Mesendoderm (in vitro differentiated cells): ENCODE data around the gene MZT2B.
"Not testable (repeated sequence)": the region's sequence is repeated elsewhere in the genome, so short reads cannot be mapped to it uniquely, and the experiment has no call there.

ENCODE experiments used
- DNase-seq: peaks from one replicate; pipeline ENCODE4 v3.0.0; 2013
- H2AK5ac ChIP-seq: 2 replicates; pipeline ENCODE4 v1.6.1; 2013; ENCODE audit warnings: low read length, inconsistent platforms
- H2BK120ac ChIP-seq: 2 replicates; pipeline ENCODE4 v1.6.1; 2013; ENCODE audit warnings: low read depth, mild to moderate bottlenecking, low read length, moderate library complexity, mixed read lengths
- H2BK15ac ChIP-seq: replicated peaks from 2 replicates; pipeline ENCODE4 v1.6.1; 2013; ENCODE audit warnings: low read depth, mild to moderate bottlenecking, moderate library complexity
- H2BK5ac ChIP-seq: 2 replicates; pipeline ENCODE4 v1.6.1; 2013; ENCODE audit warnings: low read length, inconsistent platforms
- H3K18ac ChIP-seq: 2 replicates; pipeline ENCODE4 v1.6.1; 2013; ENCODE audit warnings: mild to moderate bottlenecking, low read length, mixed read lengths
- H3K23ac ChIP-seq: one replicate; pipeline ENCODE4 v1.6.1; 2013; ENCODE audit warnings: low read length
- H3K27ac ChIP-seq: 2 replicates; pipeline ENCODE4 v1.5.1; 2013; ENCODE audit warnings: low read depth, mild to moderate bottlenecking, inconsistent platforms, low read length, moderate library complexity
- H3K27me3 ChIP-seq: 2 replicates; pipeline ENCODE4 v1.6.1; 2013; ENCODE audit warnings: low read length, control low read depth, mild to moderate bottlenecking, inconsistent platforms; ENCODE audit not compliant: insufficient read depth, poor library complexity
- H3K36me3 ChIP-seq: 2 replicates; pipeline ENCODE4 v1.6.1; 2013; ENCODE audit warnings: low read length, inconsistent platforms; ENCODE audit not compliant: control insufficient read depth, insufficient read depth
- H3K4ac ChIP-seq: one replicate; pipeline ENCODE4 v1.6.1; 2013; ENCODE audit warnings: low read depth, mild to moderate bottlenecking, low read length, moderate library complexity
- H3K4me1 ChIP-seq: 2 replicates; pipeline ENCODE4 v1.6.1; 2013; ENCODE audit warnings: low read depth, low read length, inconsistent platforms; ENCODE audit not compliant: control insufficient read depth
- H3K4me2 ChIP-seq: 2 replicates; pipeline ENCODE4 v1.6.1; 2013; ENCODE audit warnings: low read length
- H3K4me3 ChIP-seq: 2 replicates; pipeline ENCODE4 v1.5.1; 2013; ENCODE audit warnings: mild to moderate bottlenecking, low read length
- H3K56ac ChIP-seq: one replicate; pipeline ENCODE4 v1.6.1; 2013; ENCODE audit warnings: low read length
- H3K79me1 ChIP-seq: 2 replicates; pipeline ENCODE4 v1.6.1; 2013; ENCODE audit warnings: low read length, inconsistent platforms
- H3K79me2 ChIP-seq: 2 replicates; pipeline ENCODE4 v1.6.1; 2013; ENCODE audit warnings: mild to moderate bottlenecking, low read length; ENCODE audit not compliant: control insufficient read depth, insufficient read depth
- H3K9ac ChIP-seq: 2 replicates; pipeline ENCODE4 v1.6.1; 2013; ENCODE audit warnings: low read length, inconsistent platforms
- H4K5ac ChIP-seq: one replicate; pipeline ENCODE4 v1.6.1; 2013; ENCODE audit warnings: low read length
- H4K8ac ChIP-seq: one replicate; pipeline ENCODE4 v1.6.1; 2013; ENCODE audit warnings: low read depth, mild to moderate bottlenecking, control low read depth, low read length, moderate library complexity
- WGBS: extraction: QIAGEN DNeasy Blood & Tissue Kit; methylation state at CpG from one replicate; pipeline ENCODE4 v1.1.7; 2013; ENCODE audit warnings: low lambda C conversion rate, missing lambda C conversion rate; ENCODE audit not compliant: insufficient coverage; ENCODE audit errors: extremely low coverage; 5-methylcytosine and 5-hydroxymethylcytosine counted together

Gene MZT2B

GRCh38 chr2:130180404-130181324 lies 1.4 kb upstream of the MZT2B start:
- Histone ChIP-seq H3K9ac (peak overlapping the region; percentile 90), H3K56ac (peak overlapping the region; percentile 92), H3K4me3 (peak overlapping the region; percentile 71), H3K79me2 (peaks cover 48% of the 10 kb centered on the region), H3K4me2 (peak overlapping the region; percentile 37), H3K18ac (peak overlapping the region; percentile 33), H3K23ac (peak overlapping the region; percentile 83), H3K27ac (peak overlapping the region; percentile 27), H3K4ac (peak overlapping the region; percentile 90)
- not testable (repeated sequence) for H2BK15ac ChIP-seq, H4K5ac ChIP-seq, H2AK5ac ChIP-seq, H3K4me1 ChIP-seq, H2BK5ac ChIP-seq, H2BK120ac ChIP-seq, H3K36me3 ChIP-seq, H3K27me3 ChIP-seq, H4K8ac ChIP-seq, H3K79me1 ChIP-seq
- DNase-seq, result peak; percentile 28
- WGBS, result no CpG with 5 or more reads among the region's 38 CpGs

DNA sequence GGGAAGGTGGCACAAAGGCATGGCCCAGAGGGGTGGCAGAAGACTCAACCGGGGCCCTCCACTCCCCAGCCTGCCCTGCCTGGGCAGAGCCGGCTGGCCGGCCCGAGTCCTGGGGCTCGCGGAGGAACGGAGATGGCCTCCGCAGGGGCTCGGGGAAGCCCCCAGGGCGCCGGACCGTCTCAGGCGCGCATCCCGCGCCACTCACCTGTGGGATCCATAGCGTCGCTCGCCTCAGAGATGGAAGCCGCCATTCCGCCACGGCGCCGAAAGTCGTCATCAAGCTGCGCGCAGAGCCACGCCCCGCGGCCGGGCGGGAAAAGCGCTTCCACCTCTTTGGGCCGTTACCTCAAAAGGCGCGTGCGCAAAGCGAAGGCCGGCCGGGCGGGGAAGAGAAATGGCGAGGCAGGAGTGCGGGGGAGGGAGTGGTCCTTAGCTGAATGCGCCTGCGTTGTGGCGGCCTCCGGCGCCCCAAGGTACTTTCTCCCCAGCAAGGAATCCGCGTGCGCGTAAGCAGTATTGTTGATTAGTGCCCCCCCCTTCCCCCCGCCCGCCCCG lies 660 bp upstream of the MZT2B start, which contains the start of gene SMPD4:
TSS of gene SMPD4 (minus strand) at position 278 of the 555 bp plus-strand sequence. CDS start 5,010 bp downstream, outside the sequence.
- Histone ChIP-seq H3K9ac (peak within 1 kb of the TSS; percentile 90), H4K8ac (no peak within 1 kb of the TSS), H2BK5ac (peak within 1 kb of the TSS; percentile 73), H4K5ac (no peak within 1 kb of the TSS), H3K79me2 (peaks cover 48% of the 10 kb centered on the region), H3K36me3 (no peaks in the 10 kb centered on the region), H3K4ac (peak within 1 kb of the TSS; percentile 90), H3K56ac (peak within 1 kb of the TSS; percentile 93), H3K4me2 (peak within 1 kb of the TSS; percentile 74), H3K4me1 (no peaks in the 10 kb centered on the region), H3K18ac (peak within 1 kb of the TSS; percentile 94), H2BK120ac (peak within 1 kb of the TSS; percentile 69), H2BK15ac (no peak within 1 kb of the TSS), H3K79me1 (peaks cover 4% of the 10 kb centered on the region), H3K4me3 (peak within 1 kb of the TSS; percentile 71), H3K27me3 (no peaks in the 10 kb centered on the region), H3K27ac (peak within 1 kb of the TSS; percentile 70), H3K23ac (peak within 1 kb of the TSS; percentile 83), H2AK5ac (no peak within 1 kb of the TSS)
- WGBS, result no CpG with 5 or more reads among the region's 55 CpGs
- peak; percentile 97 for DNase-seq

GRCh38 chr2:130182826-130183511 lies 907 bp downstream of the MZT2B start:
- H3K4me3 ChIP-seq, result peak overlapping the region; percentile 27
- H3K56ac ChIP-seq, result peak overlapping the region; percentile 84
- not testable (repeated sequence) for H3K23ac ChIP-seq, H3K79me1 ChIP-seq, H2BK120ac ChIP-seq, H3K27me3 ChIP-seq, H2BK15ac ChIP-seq, H2AK5ac ChIP-seq, DNase-seq, H3K18ac ChIP-seq, H3K27ac ChIP-seq, H2BK5ac ChIP-seq, H3K36me3 ChIP-seq, H4K8ac ChIP-seq, H4K5ac ChIP-seq, H3K4me1 ChIP-seq
- H3K4ac ChIP-seq, result peak overlapping the region; percentile 62
- H3K79me2 ChIP-seq, result peaks cover 34% of the 10 kb centered on the region
- H3K4me2 ChIP-seq, result peak overlapping the region; percentile 56
- H3K9ac ChIP-seq, result peak overlapping the region; percentile 80
- no CpG with 5 or more reads among the region's 23 CpGs for WGBS

DNA sequence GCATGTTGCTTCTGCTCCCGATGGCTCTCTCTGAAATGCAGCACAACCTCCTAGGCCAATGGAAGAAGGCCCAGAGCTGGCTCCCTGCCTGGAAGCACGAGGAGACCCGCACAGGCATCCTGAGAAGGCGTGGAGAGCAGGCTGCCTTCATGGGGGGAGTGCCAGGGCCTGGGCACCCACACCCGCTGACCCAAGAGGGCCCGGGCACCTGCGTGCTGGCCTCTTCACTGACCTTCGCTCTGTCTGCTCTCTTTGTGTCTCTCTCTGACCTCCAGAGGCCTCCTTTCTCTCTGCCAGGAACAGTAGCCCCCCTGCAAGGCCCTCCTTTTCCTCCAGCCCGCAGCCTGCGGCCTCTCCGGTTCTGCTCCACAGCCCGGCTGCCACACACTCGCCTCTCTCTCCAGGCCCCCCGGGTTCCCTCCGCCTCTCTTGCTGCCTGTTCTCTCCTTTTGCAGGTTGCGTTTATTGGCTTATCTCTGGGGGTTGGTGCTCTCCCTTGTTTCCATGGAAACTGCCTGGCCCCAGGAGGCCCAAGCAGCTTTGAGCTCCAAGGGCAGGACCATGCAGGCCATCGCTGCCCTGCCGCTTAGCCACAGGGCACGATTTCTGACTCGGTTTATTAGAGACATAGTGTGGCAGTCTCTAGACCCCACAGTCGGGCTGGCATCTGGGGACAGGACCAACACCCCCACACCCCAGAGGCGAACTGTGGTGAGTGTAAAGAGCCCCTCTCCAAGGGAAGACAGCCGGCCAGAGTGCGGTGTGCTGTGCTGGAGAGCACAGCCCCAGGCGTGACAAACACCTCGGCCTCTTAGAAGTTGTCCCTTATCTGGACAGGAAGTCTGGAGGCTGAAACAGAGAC lies 1.7 kb downstream of the MZT2B start:
- no peak overlapping the region for H3K23ac ChIP-seq
- no peak overlapping the region for H3K4me3 ChIP-seq
- peak overlapping the region; percentile 44 for H3K56ac ChIP-seq
- DNase-seq, result peak; percentile 73
- peaks cover 5% of the 10 kb centered on the region for H3K79me1 ChIP-seq
- H3K36me3 ChIP-seq, result no peaks in the 10 kb centered on the region
- no peak overlapping the region for H2BK15ac ChIP-seq
- no peak overlapping the region for H3K27ac ChIP-seq
- no peak overlapping the region for H3K4ac ChIP-seq
- H3K27me3 ChIP-seq, result no peaks in the 10 kb centered on the region
- H2AK5ac ChIP-seq, result no peak overlapping the region
- H3K79me2 ChIP-seq, result peaks cover 28% of the 10 kb centered on the region
- H3K9ac ChIP-seq, result peak overlapping the region; percentile 25
- no peak overlapping the region for H2BK120ac ChIP-seq
- no peak overlapping the region for H4K5ac ChIP-seq
- H3K4me2 ChIP-seq, result no peak overlapping the region
- H3K4me1 ChIP-seq, result no peaks in the 10 kb centered on the region
- no peak overlapping the region for H4K8ac ChIP-seq
- no CpG with 5 or more reads among the region's 26 CpGs for WGBS
- no peak overlapping the region for H2BK5ac ChIP-seq
- no peak overlapping the region for H3K18ac ChIP-seq

- Histone ChIP-seq H2BK15ac (no peak overlapping the region), H3K4ac (no peak overlapping the region), H3K36me3 (no peaks in the 10 kb centered on the region), H2AK5ac (no peak overlapping the region), H3K79me2 (peaks cover 13% of the 10 kb centered on the region), H3K56ac (no peak overlapping the region), H3K23ac (no peak overlapping the region), H3K27ac (no peak overlapping the region), H3K4me2 (no peak overlapping the region), H3K27me3 (no peaks in the 10 kb centered on the region), H2BK120ac (no peak overlapping the region), H4K8ac (no peak overlapping the region), H3K4me1 (no peaks in the 10 kb centered on the region), H2BK5ac (no peak overlapping the region), H3K18ac (no peak overlapping the region), H3K4me3 (no peak overlapping the region), H3K9ac (no peak overlapping the region), H4K5ac (no peak overlapping the region), H3K79me1 (peaks cover 5% of the 10 kb centered on the region)
- no CpG with 5 or more reads among the region's 10 CpGs for WGBS
- no peak for DNase-seq
Observed at GRCh38 chr2:130185436-130185835, 3.4 kb downstream of the MZT2B start.
